PC-9 (cell line): ENCODE data around the gene FASN. TPM values are rescaled to one million over a fixed set of nuclear protein-coding genes. Genes with fewer than 3 reads are reported as not detected.

Experiments used
- BruUV-seq: library from RNA; stranded (reverse); fragments of 400-500 nt; replicated peaks from 2 replicates; lab custom pipeline; 2021; lab: Mats Ljungman, UMichigan
- CTCF ChIA-PET: fragments of 300-600 bp; sonication (Branson Sonifier 250); formaldehyde crosslinking; loops from one replicate; lab custom pipeline; 2022; ENCODE audit warnings: antibody characterized with exemption; lab: Charles Lee
- POLR2A ChIA-PET: fragments of 300-600 bp; sonication (Branson Sonifier 250); formaldehyde crosslinking; loops from one replicate; lab custom pipeline; 2022; ENCODE audit warnings: antibody characterized with exemption; ENCODE audit not compliant: unreplicated experiment; lab: Charles Lee
- DNase-seq, 2 experiments: peaks; one replicate each; pipeline versions ENCODE4 v3.0.0 to v3.0.0-alpha.2; 2015 to 2022; ENCODE audit warnings: mixed read lengths in 1 of 2
- H2AFZ ChIP-seq: fragments of 200-600 bp; sonication (generic); 2 replicates; pipeline ENCODE4 v1.8.1; 2017; ENCODE audit warnings: antibody characterized with exemption
- H3F3A ChIP-seq: fragments of 200-600 bp; sonication (generic); 2 replicates; pipeline ENCODE4 v1.8.1; 2017; ENCODE audit warnings: antibody characterized with exemption, mild to moderate bottlenecking, low read depth; ENCODE audit not compliant: insufficient read depth
- H3K27ac ChIP-seq: fragments of 200-600 bp; sonication (generic); 2 replicates; pipeline ENCODE4 v1.6.1; 2016; ENCODE audit warnings: mixed run types
- H3K27me3 ChIP-seq: fragments of 200-600 bp; sonication (generic); 2 replicates; pipeline ENCODE4 v1.6.1; 2016; ENCODE audit warnings: low read depth, mixed run types; ENCODE audit not compliant: insufficient read depth
- H3K36me3 ChIP-seq: fragments of 200-600 bp; sonication (generic); 2 replicates; pipeline ENCODE4 v1.6.1; 2016; ENCODE audit warnings: low read depth, mixed run types
- H3K4me1 ChIP-seq: fragments of 200-600 bp; sonication (generic); replicated peaks from 2 replicates; pipeline ENCODE4 v1.6.1; 2016; ENCODE audit warnings: mixed run types; ENCODE audit not compliant: insufficient read depth
- H3K4me2 ChIP-seq: fragments of 200-600 bp; sonication (generic); 2 replicates; pipeline ENCODE4 v1.6.1; 2017; ENCODE audit warnings: mixed run types
- H3K4me3 ChIP-seq: fragments of 200-600 bp; sonication (generic); 2 replicates; pipeline ENCODE4 v1.6.1; 2016; ENCODE audit warnings: mixed run types
- H3K79me2 ChIP-seq: fragments of 200-600 bp; sonication (generic); 2 replicates; pipeline ENCODE4 v1.6.1; 2017; ENCODE audit warnings: low read depth, mixed run types
- H3K9me2 ChIP-seq: fragments of 200-600 bp; sonication (generic); 2 replicates; pipeline ENCODE4 v1.8.1; 2017; ENCODE audit warnings: mild to moderate bottlenecking; ENCODE audit not compliant: insufficient read depth
- H3K9me3 ChIP-seq: fragments of 200-600 bp; sonication (generic); 2 replicates; pipeline ENCODE4 v1.8.1; 2016; ENCODE audit warnings: low read depth; ENCODE audit not compliant: insufficient read depth
- H4K20me1 ChIP-seq: fragments of 200-600 bp; sonication (generic); 2 replicates; pipeline ENCODE4 v1.8.1; 2017; ENCODE audit not compliant: insufficient read depth
- EZH2 ChIP-seq: fragments of 200-600 bp; sonication (generic); IDR thresholded peaks from 2 replicates; pipeline ENCODE4 v1.8.0; 2017; ENCODE audit warnings: antibody characterized with exemption, low read depth
- intact Hi-C: fragments of 100-400 bp; cut with micrococcal nuclease; formaldehyde crosslinking; loops from one replicate; pipeline ENCODE4 v1.10.0; 2022; ENCODE audit not compliant: unreplicated experiment
- total RNA-seq: library from RNA; stranded (reverse); gene quantifications from 2 replicates; pipeline ENCODE4 v1.2.3, GENCODE V29; 2021
- TF ChIP-seq, protein P1 (sequence below): fragments of 200-600 bp; sonication (generic); conservative IDR thresholded peaks from 2 replicates; pipeline ENCODE4 v1.6.1; 2017; ENCODE audit warnings: mixed run types, antibody characterized with exemption, mild to moderate bottlenecking, moderate library complexity

Gene FASN
- total RNA-seq, 1 experiment from 2014 or later = 658 TPM

GRCh38 chr17:82037092-82037888 lies 60.7 kb downstream of the FASN start, which contains the start of gene DCXR:
Gene DCXR (minus strand): TSS chr17:82037697. CDS start chr17:82037682, 15 bp downstream.
- ChIA-PET POLR2A (interaction anchor here (0.5 to 0.9 kb wide), 7 partner anchors 22 to 685 kb away, joined by 4 to 8 read pairs (median 6); partner anchors contain the start of gene DUS1L), CTCF (interaction anchor here (0.6 to 1.0 kb wide), 7 partner anchors 15 to 121 kb away, joined by 3 to 10 read pairs (median 3); partner anchors contain the start of genes CENPX, FASN and LRRC45)
- H3K36me3 ChIP-seq = no peaks in the 10 kb centered on the region
- H3K9me2 ChIP-seq = no peaks in the 10 kb centered on the region
- TF ChIP-seq, protein P1, sequence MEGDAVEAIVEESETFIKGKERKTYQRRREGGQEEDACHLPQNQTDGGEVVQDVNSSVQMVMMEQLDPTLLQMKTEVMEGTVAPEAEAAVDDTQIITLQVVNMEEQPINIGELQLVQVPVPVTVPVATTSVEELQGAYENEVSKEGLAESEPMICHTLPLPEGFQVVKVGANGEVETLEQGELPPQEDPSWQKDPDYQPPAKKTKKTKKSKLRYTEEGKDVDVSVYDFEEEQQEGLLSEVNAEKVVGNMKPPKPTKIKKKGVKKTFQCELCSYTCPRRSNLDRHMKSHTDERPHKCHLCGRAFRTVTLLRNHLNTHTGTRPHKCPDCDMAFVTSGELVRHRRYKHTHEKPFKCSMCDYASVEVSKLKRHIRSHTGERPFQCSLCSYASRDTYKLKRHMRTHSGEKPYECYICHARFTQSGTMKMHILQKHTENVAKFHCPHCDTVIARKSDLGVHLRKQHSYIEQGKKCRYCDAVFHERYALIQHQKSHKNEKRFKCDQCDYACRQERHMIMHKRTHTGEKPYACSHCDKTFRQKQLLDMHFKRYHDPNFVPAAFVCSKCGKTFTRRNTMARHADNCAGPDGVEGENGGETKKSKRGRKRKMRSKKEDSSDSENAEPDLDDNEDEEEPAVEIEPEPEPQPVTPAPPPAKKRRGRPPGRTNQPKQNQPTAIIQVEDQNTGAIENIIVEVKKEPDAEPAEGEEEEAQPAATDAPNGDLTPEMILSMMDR = peak; percentile 61
- no peak for TF ChIP-seq EZH2
- peak within 1 kb of the TSS; percentile 90 for H3K4me2 ChIP-seq
- 0 out of 2 replicates have a peak, but pooled peaks cover 6% of the 10 kb centered on the region for H3K4me1 ChIP-seq
- H4K20me1 ChIP-seq = no peaks in the 10 kb centered on the region
- H2AFZ ChIP-seq = peak within 1 kb of the TSS; percentile 82
- no peaks in the 10 kb centered on the region for H3K27me3 ChIP-seq
- intact Hi-C loops = loop anchor here (2.0 to 10.0 kb wide), 3 partner anchors 60 to 208 kb away; partner anchors contain the start of gene FASN
- no peaks in the 10 kb centered on the region for H3K9me3 ChIP-seq
- peak within 1 kb of the TSS; percentile 66 for H3K4me3 ChIP-seq
- no peak within 1 kb of the TSS for H3K27ac ChIP-seq
- no peaks in the 10 kb centered on the region for H3K79me2 ChIP-seq
- peaks cover 4% of the 10 kb centered on the region; the same call in 1 of the 2 replicates for H3F3A ChIP-seq
- peak; percentile 85 to 98 for DNase-seq
- no TSS peak for BruUV-seq

GRCh38 chr17:82036634-82037091 lies 61.4 kb downstream of the FASN start:
- Histone ChIP-seq H3K79me2 (no peaks in the 10 kb centered on the region), H3K4me1 (0 out of 2 replicates have a peak, but pooled peaks cover 6% of the 10 kb centered on the region), H3K27ac (no peak overlapping the region), H3K9me2 (no peaks in the 10 kb centered on the region), H3K9me3 (no peaks in the 10 kb centered on the region), H3K36me3 (no peaks in the 10 kb centered on the region), H2AFZ (peak overlapping the region; percentile 82), H3K4me3 (peak overlapping the region; percentile 66), H3F3A (peaks cover 4% of the 10 kb centered on the region; the same call in 1 of the 2 replicates), H3K4me2 (peak overlapping the region; percentile 90), H4K20me1 (no peaks in the 10 kb centered on the region), H3K27me3 (no peaks in the 10 kb centered on the region)
- intact Hi-C loops = loop anchor here (2.0 to 10.0 kb wide), 3 partner anchors 61 to 208 kb away; partner anchors contain the start of gene FASN
- no TSS peak for BruUV-seq
- TF ChIP-seq, protein P1 = no peak
- TF ChIP-seq EZH2 = no peak
- no peak for DNase-seq
- CTCF ChIA-PET = no interaction called here
- POLR2A ChIA-PET = no interaction called here

DNA sequence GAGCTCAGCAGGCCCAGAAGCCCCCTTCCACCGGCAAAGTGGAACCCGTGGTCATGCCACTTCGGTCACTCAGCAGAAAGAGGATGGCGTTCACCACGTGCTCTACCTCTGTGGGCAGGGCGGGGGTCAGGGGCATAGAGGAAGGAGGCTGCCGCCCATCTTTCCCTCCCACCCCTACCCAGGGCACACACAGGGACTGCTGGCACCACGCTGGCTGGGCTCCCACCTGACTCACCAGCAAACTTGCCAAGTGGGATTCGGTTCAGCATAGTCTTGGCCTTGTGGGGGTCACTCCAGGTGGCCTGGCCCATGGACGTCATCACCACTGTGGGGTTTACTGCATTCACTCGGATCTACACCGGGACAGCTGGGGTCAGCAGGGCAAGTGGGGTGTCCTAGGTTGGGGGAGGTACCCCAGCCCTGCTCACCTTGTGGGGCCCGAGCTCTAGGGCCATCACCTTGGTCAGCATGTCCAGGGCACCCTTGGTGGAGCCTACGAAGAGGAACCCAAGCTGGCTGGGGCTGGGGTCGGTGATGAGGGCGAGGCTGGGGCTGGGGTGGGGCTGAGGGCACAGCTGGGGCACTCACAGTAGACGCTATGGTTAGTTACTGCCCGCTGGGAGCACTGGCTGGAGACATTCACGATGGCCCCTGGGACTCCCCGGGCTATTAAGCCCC lies 61.9 kb downstream of the FASN start:
- Histone ChIP-seq H3K9me2 (no peaks in the 10 kb centered on the region), H4K20me1 (no peaks in the 10 kb centered on the region), H2AFZ (no peak overlapping the region), H3F3A (peaks cover 4% of the 10 kb centered on the region; the same call in 1 of the 2 replicates), H3K4me2 (peak overlapping the region; percentile 90), H3K4me1 (0 out of 2 replicates have a peak, but pooled peaks cover 6% of the 10 kb centered on the region), H3K79me2 (no peaks in the 10 kb centered on the region), H3K4me3 (peak overlapping the region; percentile 66; the same call in 1 of the 2 replicates), H3K27me3 (no peaks in the 10 kb centered on the region), H3K36me3 (no peaks in the 10 kb centered on the region), H3K27ac (no peak overlapping the region), H3K9me3 (no peaks in the 10 kb centered on the region)
- ChIA-PET CTCF (interaction anchor here (0.7 kb wide), 2 partner anchors 14 to 68 kb away, joined by 3 to 5 read pairs; no protein-coding TSS in a partner anchor), POLR2A (no interaction called here)
- intact Hi-C loops = loop anchor here (2.0 to 10.0 kb wide), 3 partner anchors 61 to 209 kb away; partner anchors contain the start of gene FASN
- TSS peak; percentile 59 for BruUV-seq
- no peak for DNase-seq
- TF ChIP-seq EZH2 = no peak
- TF ChIP-seq, protein P1 = no peak
